Measurements from ENCODE around the gene FOXJ2.

FOXJ2 gene

DNA sequence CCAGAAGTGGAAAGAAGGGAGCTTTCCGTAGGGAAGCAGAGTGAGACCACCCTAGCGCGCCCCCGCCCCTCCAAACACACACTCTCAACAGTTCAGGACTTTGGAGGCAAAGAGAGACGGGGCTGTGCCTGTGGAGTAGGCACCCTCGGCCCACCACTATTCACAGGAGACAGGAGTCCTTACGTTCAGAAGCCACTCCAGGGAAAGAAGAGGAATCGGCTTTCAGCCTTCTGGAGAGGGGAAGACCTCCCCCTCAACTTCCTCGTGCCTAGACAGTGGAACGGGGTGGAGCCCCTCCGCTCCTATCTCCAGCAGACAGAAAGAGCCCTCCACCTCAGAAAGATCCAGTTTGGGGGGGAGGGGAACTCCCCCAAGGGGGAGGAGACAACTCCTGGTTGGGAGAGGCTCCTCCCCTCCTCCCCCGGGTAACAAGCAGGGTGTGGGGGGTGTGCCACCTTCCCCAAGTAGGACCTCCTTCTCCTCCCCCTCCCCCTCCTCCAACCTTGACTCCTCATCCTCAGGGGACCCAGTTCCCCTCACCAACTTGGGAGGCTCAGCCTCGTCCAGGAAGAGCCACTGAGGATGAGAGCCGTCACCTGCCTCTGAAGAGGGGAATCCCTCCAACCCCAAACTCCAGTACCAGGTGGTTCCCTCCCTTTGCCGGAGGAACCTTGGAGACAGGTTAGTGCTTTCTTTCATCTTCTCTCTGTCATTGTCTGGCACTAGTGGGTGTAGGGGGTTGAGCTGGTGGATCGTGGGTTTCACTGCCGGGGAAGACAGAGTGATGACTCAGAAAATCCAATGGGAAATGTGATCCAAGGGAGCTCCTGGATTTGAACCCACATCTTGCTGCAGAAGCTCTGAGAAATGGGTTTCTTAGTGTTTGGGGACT, 883 bp downstream of the FOXJ2 start:
- TF ChIP-seq, protein P1, sequence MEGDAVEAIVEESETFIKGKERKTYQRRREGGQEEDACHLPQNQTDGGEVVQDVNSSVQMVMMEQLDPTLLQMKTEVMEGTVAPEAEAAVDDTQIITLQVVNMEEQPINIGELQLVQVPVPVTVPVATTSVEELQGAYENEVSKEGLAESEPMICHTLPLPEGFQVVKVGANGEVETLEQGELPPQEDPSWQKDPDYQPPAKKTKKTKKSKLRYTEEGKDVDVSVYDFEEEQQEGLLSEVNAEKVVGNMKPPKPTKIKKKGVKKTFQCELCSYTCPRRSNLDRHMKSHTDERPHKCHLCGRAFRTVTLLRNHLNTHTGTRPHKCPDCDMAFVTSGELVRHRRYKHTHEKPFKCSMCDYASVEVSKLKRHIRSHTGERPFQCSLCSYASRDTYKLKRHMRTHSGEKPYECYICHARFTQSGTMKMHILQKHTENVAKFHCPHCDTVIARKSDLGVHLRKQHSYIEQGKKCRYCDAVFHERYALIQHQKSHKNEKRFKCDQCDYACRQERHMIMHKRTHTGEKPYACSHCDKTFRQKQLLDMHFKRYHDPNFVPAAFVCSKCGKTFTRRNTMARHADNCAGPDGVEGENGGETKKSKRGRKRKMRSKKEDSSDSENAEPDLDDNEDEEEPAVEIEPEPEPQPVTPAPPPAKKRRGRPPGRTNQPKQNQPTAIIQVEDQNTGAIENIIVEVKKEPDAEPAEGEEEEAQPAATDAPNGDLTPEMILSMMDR (IDR thresholded peaks at IDR 0.05; ENCODE audit: low read depth, low read length, missing control alignments) = no peak
- H3K4me3 ChIP-seq (ENCODE audit: low read depth, low read length) = peak overlapping the region; percentile 94
- no peak for DNase-seq (ENCODE audit: low read depth)

DNA sequence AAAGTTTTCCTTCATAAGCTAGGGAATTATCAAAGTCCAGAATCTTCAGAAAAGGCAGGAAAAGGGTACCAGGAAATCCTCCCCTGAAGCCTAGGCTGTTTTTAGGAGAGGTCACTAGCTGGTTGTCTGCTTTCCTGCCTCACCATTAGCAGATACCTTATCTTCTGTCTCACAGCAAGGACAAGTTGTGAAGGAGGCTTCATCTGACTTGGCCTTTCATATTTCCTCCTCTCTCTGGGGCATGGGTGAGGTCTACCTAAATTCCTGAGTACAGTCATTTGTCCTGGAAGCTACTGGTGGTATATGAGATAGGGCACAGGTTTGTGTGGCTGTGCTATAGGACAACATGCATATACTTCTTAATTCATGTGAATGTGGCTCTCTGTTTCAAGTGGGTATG, 2.3 kb downstream of the FOXJ2 start:
- H3K4me3 ChIP-seq (ENCODE audit: low read depth, low read length) = no peak overlapping the region
- TF ChIP-seq, protein P1 (IDR thresholded peaks at IDR 0.05; ENCODE audit: low read depth, low read length, missing control alignments) = no peak
- no peak for DNase-seq (ENCODE audit: low read depth)

DNA sequence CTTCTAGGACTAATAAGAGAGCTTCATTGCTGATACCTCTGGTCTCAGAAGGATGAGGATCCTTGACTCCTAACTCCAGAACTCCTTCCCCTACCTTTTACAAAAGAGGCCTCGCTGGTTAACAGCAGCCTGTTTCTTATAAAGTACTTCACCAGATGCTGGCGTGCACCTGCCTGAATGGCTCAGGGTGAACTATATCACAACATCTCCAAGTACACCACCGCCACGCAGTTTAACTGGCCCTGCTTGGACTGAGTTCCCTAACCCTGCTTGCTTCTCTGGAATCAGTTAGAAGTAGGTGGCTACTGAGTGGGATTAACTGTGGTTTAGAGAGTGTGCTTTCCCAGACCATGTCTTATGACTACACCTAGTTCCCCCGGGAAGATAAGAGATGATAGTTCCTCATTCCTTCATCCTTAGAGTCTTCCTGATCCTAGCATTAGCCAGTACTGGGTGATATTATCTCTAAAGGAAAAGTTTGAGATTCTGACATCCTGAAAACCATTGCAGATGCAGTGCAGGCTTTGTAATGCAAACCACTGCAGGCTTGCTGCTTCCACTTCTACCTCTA, 3.0 kb downstream of the FOXJ2 start:
- no peak for DNase-seq (ENCODE audit: low read depth)

DNA sequence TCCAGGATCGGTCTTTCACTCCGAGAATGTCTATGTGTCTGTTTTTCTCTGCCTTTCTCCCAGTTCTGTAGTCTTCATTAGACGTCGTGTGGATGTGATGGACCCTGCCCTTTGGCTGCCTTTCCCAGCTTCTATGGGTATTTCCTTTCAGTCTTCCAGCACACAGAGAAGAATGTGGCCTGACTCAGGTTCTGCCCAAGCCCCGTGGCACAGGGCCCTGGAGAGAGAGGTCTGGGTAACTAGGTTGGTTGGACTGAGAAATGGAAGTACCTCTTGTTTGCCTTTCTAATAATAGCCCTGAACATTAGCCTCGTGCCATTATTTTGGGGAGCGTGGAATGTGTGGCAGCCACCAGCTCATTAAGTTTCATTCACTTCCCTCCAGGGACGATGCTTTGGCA, 3.8 kb downstream of the FOXJ2 start:
- H3K4me3 ChIP-seq (ENCODE audit: low read depth, low read length) = no peak overlapping the region
- TF ChIP-seq, protein P1 (IDR thresholded peaks at IDR 0.05; ENCODE audit: low read depth, low read length, missing control alignments) = no peak
- DNase-seq (ENCODE audit: low read depth) = no peak

More for the DNA sequence above, 3.0 kb downstream of the FOXJ2 start:
- TF ChIP-seq, protein P1 (IDR thresholded peaks at IDR 0.05; ENCODE audit: low read depth, low read length, missing control alignments) = no peak
- H3K4me3 ChIP-seq (ENCODE audit: low read depth, low read length) = no peak overlapping the region

DNA sequence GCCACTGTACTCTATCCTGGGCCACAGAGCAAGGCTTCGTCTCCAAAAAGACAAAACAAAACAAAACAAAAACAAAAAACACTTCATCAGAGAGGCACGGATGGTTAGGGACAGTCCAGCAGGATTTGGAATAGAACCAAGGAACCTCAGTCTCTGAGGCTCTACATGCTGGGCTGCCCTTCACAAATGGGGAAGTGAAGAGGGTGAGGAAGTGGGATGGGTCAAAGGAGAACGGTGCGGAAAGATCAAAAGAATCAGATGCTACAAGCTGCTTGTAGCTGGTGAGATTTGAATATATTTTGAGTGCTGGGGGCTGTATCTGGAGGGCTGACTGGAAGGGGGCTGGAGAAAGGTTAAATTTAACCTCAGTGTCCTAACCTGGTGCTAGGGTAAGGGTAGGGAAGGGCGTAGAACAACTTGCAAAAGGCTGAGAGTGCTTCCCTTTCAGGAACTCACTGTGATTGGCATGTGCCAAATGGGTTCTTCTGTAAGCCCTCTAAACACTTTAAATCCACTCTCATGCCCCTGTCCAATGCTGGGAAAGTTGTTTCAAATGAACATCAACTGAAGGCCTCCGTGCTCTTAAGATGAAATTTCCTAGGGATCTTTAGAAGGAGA, 4.6 kb downstream of the FOXJ2 start:
- TF ChIP-seq, protein P1 (IDR thresholded peaks at IDR 0.05; ENCODE audit: low read depth, low read length, missing control alignments) = no peak
- H3K4me3 ChIP-seq (ENCODE audit: low read depth, low read length) = no peak overlapping the region
- no peak for DNase-seq (ENCODE audit: low read depth)

DNA sequence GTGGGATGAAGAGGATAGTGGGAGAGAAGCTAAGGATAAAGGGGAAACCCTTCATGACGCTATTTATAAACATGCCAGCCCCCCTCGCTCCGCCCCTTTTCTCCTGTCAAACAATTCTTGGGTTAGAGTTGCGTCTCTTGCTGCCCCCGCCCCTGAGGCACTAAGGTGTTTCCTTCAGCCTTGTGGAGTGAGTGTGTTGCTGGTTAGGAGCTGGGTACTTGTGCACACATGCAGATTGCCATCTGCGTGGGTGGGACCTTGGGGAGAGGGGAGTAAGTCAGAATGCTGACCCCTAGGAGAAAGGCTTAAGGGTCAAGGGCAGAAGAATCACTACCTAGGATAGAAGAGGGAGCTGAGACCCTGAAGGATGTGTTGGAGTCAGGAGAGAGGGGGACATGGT, 5.4 kb downstream of the FOXJ2 start:
- no peak overlapping the region for H3K4me3 ChIP-seq (ENCODE audit: low read depth, low read length)
- DNase-seq (ENCODE audit: low read depth) = no peak
- TF ChIP-seq, protein P1 (IDR thresholded peaks at IDR 0.05; ENCODE audit: low read depth, low read length, missing control alignments) = no peak
